Coronary artery (tissue), 2 donors: Measurements from ENCODE around the gene FBLN1.
A peak's percentile ranks its signal among the peaks of the same experiment; 100 is the strongest.
"Not testable (repeated sequence)": the region's sequence is repeated elsewhere in the genome, so short reads cannot be mapped to it uniquely, and the experiment has no call there.

Source experiments
- DNase-seq: peaks from one replicate; pipeline ENCODE4 v3.0.0-alpha.2; 2017; ENCODE audit warnings: low spot score
- H3K27ac ChIP-seq, 2 donors: fragments of 200-600 bp; sonication (generic); one replicate each; pipeline ENCODE4 v1.5.1; 2016 to 2019
- H3K4me3 ChIP-seq: fragments of 200-600 bp; sonication (generic); 2 replicates; pipeline ENCODE4 v1.5.1; 2016; ENCODE audit warnings: mild to moderate bottlenecking, moderate library complexity
- TF ChIP-seq, protein P1 (sequence below): fragments of 200-600 bp; sonication (generic); IDR thresholded peaks from one replicate; pipeline ENCODE4 v1.5.1; 2019; ENCODE audit warnings: antibody characterized with exemption

The FBLN1 gene

DNA sequence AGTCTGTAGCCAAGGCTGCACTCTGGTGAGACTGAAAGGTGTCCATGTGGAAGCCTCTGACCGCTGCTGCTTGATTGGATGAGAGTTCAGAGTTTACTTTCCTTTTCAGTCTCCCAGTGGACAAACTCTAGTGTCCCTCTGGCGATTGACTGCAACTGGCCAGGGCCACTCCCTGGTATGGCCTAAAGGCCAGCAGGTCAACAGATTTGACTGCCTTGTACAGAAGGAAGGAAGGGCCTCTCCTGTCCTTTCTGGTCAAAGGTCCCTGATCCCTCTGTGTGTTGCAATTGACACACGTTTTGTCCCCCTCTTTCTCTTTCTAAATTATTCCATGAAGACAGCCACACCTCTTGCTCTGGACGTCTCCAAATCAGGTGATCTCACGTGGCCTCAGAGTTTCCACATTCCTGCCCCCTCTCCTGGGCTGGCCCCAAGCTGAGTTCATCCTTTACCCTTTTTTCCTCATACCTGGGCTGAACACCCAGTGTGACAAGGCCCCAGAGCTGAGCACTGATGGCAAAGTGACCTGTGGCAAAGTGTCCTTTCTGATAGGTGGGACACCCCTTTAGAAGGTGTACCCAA lies 18.7 kb upstream of the FBLN1 start:
- TF ChIP-seq, protein P1, sequence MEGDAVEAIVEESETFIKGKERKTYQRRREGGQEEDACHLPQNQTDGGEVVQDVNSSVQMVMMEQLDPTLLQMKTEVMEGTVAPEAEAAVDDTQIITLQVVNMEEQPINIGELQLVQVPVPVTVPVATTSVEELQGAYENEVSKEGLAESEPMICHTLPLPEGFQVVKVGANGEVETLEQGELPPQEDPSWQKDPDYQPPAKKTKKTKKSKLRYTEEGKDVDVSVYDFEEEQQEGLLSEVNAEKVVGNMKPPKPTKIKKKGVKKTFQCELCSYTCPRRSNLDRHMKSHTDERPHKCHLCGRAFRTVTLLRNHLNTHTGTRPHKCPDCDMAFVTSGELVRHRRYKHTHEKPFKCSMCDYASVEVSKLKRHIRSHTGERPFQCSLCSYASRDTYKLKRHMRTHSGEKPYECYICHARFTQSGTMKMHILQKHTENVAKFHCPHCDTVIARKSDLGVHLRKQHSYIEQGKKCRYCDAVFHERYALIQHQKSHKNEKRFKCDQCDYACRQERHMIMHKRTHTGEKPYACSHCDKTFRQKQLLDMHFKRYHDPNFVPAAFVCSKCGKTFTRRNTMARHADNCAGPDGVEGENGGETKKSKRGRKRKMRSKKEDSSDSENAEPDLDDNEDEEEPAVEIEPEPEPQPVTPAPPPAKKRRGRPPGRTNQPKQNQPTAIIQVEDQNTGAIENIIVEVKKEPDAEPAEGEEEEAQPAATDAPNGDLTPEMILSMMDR, result no peak
- DNase-seq, result no peak
- Histone ChIP-seq H3K27ac (no peak overlapping the region), H3K4me3 (no peak overlapping the region)

DNA sequence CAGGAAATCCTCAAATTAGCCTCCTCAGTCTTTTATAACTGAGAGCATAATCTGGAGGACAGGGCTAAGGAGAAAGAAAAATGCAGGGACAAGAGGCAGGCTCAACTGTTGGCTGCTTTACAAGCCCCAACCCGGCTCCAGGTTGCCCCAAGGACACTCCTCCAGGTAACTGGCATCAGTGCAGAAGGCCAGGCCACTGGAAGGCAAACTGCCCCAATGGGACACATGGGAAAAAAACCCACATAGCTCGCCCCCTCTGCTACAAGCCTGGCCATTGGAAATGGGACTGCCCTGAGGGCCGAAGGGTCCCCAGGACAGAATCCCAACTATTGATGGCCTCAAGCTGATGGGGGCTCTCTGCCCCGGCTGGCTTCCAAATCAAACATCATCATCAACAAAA lies 17.9 kb upstream of the FBLN1 start:
- no peak overlapping the region for H3K27ac ChIP-seq
- no peak overlapping the region for H3K4me3 ChIP-seq
- TF ChIP-seq, protein P1, result no peak
- no peak for DNase-seq

DNA sequence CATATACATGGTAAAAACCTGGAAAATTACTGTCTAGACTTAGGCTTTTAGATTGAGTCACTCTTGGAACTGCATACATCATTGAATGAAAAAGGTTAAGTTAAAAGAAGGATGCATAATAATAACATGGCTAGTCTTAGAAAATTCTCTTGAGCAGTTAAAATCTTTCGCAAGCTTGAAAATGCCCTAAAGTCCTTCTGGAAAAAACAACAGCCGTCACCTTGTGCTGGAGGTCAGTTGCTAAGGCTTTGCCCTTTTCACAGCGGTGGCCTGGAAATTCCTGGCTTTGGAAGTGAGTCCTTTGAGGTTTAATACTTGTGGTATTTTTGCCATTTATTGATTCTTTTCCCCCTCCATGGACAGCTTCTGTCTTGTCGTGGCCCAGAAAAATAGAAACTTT lies 17.4 kb upstream of the FBLN1 start:
- H3K4me3 ChIP-seq, result no peak overlapping the region
- H3K27ac ChIP-seq, result peak overlapping the region in 1 of 2 donors; percentile 54
- no peak for DNase-seq
- TF ChIP-seq, protein P1, result no peak

DNA sequence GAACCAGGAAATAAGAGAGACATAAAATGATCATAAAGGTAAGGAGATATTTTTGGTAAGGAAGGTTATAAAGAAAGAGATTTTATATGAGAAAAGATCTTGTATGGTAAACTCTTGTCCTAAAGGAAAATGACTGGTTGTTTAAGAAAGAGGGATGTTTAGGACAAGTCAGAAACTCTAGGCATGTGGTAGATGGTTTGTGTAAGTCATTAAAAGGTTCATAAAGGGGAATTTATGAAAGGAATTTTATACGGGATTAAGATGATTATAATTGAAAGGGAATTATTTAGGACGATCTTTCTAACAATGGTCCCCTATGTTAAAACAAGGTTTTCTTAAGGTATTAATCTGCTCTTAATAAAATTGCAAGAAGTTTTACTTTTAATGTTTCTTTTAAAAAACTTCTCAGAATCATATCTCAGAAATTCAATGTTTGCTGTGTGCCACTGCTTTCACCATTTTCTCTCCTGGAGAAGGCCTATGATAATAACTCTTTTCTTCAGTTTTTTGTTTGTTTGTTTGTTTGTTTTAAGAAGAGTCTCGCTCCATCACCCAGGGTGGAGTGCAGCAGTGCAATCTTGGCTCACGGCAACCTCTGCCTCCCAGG lies 13.8 kb upstream of the FBLN1 start:
- Histone ChIP-seq H3K27ac (no peak overlapping the region), H3K4me3 (no peak overlapping the region)
- TF ChIP-seq, protein P1, result no peak
- DNase-seq, result no peak

DNA sequence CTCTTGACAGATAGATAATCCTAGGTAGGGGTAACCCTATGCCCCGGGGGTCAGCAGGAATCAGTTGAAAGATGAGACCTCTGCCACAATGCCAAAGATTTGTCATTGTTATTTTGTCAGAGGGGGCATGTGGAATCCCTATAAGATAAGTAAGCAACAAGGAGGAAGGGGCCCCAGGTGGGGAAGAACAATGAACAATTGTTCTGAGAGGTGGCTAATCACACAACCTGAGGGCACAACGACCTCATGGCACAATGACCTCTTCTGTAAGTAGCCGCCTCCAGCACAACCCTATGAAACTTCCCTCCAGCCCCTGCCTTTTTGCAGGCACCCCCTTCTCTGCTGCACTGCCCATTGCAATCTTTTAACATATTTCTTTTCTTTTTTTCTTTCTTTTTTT lies 11.8 kb upstream of the FBLN1 start:
- Histone ChIP-seq H3K27ac (no peak overlapping the region), H3K4me3 (no peak overlapping the region)
- TF ChIP-seq, protein P1, result no peak
- no peak for DNase-seq

DNA sequence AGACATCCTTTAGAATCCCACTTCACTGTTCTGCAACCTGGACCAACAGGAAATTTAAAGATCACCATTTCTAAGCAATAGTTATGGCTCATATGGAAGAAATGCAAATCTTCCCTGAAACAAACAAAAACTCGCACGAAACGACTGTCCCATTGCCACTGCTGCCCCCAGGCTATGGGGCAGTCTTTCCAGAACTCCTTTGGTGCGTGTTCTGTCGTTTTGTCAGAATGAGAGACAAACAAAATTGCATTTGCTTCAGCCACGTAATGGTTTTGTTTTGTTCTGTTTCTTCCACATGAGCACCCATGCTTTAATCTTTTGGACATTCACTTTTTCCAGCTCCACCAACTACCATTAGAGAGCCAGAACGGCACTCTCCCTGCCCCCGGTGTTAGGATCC lies 10.8 kb upstream of the FBLN1 start:
- no peak for DNase-seq
- no peak overlapping the region for H3K4me3 ChIP-seq
- TF ChIP-seq, protein P1, result no peak
- no peak overlapping the region for H3K27ac ChIP-seq

DNA sequence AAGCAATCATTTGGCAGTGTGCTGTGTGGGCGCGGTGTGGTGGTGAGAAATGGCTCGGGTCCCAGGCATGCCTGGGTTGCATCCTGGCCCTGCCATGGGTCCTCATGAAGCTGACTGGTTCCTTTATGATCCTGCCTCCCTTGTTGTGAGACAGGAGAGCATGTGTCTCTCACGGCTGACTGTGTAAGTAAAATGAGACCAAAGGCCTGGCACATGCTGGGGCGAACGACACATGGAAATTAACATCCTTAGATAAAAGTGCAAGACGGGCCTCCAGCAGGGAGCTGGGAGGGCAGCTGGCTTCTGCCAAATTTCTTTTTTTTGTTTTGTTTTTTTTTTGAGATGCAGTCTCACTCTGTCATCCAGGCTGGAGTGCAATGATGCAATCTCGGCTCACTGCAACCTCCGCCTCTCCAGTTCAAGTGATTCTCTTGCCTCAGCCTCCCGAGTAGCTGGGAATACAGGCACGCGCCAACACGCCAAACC lies 9.4 kb upstream of the FBLN1 start:
- TF ChIP-seq, protein P1, result no peak
- Histone ChIP-seq H3K4me3 (no peak overlapping the region), H3K27ac (peak overlapping the region in 1 of 2 donors; percentile 71)
- no peak for DNase-seq

DNA sequence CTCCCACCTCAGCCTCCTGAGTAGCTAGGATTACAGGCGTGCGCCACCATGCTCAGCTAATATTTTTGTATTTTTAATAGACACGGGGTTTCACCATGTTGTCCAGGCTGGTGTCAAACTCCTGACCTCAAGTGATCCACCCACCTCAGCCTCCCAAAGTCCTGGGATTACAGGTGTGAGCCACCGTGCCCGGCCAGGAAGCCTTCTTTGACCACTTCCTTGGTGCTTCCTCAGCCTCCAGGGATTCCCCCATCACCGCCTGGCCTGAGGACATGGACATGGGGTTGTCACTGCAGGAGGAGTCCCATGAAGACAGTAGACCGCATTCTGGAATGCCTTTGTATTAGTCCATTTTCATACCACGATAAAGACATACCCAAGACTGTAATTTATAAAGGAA lies 8.4 kb upstream of the FBLN1 start:
- not testable (repeated sequence) for DNase-seq, H3K27ac ChIP-seq, H3K4me3 ChIP-seq

DNA sequence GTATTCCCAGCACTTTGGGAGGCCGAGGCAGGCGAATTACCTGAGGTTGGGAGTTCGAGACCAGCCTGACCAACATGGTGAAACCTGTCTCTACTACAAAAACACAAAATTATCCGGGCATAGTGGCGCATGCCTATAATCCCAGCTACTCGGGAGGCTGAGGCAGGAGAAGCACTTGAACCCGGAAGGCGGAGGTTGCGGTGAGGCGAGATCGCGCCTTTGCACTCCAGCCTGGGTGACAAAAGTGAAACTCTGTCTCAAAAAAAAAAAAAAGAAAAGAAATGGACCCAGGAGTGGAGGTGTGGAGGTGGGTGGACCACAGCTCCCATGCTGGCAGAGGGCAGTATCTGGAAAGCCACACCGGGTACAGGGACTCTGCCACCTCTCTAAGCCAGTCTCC lies 7.1 kb upstream of the FBLN1 start:
- H3K27ac ChIP-seq, result peak overlapping the region in 1 of 2 donors; percentile 16
- H3K4me3 ChIP-seq, DNase-seq: not testable (repeated sequence)
